GM21528 (cell line): Measurements from ENCODE around the gene HSD17B3.
"Not testable (repeated sequence)": the region's sequence is repeated elsewhere in the genome, so short reads cannot be mapped to it uniquely, and the experiment has no call there.

Source experiments
- ATAC-seq: cut with Tn5 transposase; IDR thresholded peaks from one replicate; pipeline ENCODE4 v1.9.1; 2021; ENCODE audit warnings: mild to moderate bottlenecking, moderate library complexity; ENCODE audit not compliant: unreplicated experiment, low FRiP score

The HSD17B3 gene

DNA sequence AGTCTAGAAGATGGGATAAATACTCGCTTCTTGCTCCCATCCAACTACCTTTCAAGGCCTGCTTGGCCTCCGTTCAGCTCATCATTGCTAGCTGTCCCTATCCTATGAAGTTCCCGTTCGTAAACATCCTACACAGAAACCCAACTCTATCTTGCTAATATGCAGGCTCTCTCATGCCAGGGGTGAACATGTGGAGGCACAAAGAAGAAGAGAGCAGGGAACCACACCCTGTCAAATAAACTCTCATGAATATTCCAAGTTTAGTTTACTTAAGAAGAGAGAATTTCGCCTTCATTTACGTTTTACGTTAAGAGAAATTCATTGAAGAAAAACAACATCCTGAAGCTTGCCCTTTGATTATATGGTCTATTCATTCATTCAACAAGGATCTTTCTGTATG, 7.9 kb upstream of the HSD17B3 start:
- ATAC-seq, result no peak

DNA sequence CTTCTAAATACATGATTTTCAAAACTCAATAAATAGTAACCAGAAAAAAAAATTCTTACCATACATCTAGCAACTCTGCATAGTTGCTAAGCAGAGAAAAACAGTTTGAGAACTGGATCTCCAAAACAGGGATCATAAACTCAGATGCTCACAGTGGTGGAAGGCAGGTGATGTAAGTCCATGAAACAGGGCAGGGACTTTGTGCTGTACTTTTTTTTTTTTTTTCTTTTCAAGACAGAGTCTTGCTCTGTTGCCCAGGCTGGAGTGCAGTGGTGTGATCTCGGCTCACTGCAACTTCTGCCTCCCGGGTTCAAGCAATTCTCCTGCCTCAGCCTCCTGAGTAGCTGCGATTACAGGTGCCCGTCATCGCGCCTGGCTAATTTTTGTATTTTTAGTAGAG, 5.0 kb upstream of the HSD17B3 start:
- not testable (repeated sequence) for ATAC-seq

DNA sequence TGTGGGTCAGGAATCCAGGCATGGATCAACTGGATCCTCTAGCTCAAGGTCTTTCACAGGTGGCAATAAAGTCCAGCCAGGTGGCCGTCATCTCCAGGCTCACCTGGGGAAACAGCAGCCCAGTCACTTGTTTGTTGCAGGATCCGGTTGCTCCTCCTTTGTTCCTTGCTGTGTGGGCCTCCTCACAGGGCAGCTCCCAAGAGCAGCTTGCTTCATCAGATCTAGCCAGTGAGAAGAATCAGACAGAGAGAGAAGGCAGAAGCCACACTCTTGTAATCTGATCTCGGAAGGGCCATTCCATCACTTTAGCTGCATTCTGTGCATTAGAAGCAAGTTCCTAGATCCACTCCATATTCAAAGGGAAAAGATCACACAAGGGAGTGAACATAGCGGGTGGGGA, 3.2 kb upstream of the HSD17B3 start:
- ATAC-seq, result no peak

DNA sequence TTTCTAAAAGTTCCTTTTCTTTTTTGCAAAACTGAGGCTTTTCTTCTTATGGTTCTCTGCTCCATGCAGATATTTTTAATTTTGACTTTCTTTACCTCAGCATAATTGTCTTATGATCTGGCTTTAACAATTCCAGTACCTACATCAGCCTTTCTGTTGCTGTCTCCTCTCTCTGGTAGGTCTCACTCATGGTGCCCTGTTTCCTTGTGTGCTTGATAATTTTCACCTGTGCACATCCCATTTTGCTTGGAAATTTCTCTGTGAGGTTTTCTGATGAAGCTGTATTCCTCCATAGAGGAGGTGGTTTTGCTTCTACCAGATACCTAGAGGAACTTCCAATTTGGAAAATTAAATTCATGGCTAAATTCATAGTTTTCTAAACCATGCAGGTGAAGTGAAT, 2.3 kb upstream of the HSD17B3 start:
- ATAC-seq, result no peak

DNA sequence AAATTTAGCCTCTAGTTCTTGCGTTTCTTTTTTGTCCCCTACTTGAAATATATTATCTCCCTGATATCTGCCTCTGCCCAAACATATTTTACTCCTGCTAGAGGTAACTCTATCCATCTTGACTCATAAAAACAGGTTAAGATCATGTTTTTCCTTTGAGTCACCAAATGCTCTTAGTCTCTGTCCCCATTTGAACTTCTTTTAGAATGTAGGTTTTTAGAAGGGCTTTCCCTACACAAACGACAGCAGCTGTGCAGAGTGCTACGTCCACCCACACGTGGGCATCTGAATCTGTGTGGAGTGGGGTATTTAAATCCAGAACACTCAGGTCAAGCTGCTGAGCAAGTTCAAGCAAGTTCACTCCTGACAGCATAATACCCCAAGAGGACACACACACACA, 2.2 kb downstream of the HSD17B3 start:
- ATAC-seq, result no peak

DNA sequence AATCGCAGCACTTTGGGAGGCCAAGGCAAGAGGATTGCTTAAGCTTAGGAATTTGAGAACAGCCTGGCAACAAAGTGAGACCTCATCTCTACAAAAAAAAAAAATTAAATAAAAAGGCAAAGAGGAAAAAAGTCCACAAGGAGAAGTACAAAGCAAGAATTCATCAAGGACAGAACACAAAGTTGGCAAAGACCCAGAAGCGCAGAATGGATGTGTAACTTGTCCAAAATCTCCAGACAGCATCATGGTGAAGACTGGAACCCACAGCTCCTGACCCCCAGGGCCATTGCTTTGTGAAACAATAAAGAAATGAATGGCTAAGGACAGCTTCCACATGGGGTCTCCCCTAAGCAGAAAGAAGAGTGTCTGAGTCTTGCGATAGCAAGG, 7.8 kb downstream of the HSD17B3 start:
- ATAC-seq, result no peak

DNA sequence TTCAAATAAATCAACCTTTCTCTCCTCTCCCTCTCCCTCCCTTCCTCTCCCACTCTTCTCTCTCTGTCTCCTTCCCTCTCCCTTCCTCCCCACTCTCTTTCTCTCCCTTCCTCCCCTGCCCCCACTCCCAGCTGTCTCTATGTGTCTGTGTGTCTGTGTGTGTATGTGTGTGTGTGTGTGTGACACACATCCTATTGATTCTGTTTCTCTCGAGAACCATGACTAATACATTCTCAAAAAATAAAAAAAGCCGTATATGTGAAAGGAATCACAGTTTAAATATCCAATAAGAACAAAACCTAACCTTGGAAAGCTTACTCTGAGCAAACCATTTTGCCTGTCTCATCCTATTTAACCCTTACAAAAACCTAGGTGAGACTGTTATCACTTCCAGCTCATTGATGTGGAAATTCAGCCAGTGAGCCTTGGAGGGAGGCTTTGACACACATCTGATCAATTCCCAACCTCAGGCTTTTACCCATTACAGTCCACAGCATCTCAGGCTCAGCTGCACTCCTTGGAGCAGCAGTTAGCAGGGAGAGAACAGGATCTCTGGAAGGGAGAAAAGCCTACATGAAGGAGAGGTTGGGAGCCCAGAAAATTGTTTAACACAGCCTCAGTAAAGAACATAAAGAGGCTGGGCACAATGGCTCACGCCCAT, 8.3 kb downstream of the HSD17B3 start:
- ATAC-seq, result no peak

DNA sequence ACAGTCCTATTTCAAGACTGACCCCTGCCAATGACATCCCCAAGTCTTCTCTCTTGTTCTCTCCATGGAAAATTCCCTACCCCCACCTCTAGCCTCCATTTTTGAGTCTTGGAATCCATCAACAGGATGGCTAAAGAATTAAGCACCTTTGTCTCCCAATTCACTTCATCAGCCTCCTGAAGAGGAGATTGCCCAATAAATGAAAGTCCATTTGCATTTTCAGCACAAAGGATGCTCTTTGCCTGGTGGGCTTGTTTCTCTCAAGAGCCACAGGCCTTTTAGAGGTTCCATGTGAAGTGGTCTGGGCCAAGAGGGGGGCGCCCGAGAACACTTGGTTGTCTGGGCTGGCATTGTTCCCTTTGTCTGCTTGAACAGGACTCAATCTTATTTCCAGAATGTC, 12.6 kb downstream of the HSD17B3 start:
- ATAC-seq, result no peak

DNA sequence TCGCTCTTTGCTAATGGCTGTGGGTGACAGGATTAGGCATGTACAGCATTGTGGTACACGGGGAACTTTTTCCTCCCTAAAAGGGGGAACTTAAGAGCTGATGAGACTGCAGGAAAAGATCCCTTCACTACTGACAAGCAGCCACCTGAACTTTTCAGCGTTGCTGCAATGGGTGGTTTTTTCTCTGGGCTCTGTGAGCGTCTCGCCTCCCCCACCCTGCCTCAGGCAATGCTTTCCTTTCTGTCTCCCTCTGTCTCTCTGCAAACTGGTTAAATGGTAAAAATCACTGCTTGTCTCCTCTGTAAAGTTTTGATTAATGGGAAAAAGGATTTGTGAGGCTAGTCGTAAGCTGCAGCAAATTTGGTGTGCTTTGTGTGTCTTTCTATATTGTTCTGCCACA, 20.3 kb downstream of the HSD17B3 start:
- no peak for ATAC-seq

DNA sequence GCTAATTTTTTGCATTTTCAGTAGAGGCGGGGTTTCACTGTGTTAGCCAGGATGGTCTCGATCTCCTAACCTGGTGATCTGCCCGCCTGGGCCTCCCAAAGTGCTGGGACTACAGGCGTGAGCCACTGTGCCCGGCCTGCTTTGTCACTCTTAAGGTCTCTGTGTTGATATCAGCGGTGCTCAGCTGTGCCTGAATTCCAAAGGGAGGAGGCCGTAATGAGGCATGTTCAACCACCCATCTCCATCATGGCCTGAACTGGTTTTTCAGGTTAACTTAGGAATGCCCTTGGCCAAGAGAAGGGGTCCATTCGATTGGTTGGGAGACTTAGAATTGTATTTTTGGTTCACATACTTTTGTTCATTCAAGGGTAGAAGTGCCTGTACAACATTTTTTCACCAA, 22.0 kb downstream of the HSD17B3 start:
- no peak for ATAC-seq

DNA sequence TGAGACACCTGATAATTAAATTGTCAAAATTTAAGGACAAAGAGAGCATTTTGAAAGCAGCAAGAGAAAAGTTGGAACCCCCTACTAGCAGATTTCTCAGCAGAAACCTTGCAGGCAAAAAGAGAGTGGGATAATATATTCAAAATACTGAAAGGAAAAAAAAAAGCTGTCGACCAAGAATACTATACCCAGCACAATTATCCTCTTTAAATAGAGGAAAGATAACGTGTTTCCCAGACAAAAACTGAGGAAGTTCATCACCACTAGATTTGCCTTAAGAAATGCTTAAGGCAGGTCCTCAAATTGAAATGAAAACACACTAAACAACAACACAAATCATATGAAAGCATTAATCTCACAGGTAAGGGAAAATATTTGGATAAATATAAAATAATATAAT, 27.0 kb downstream of the HSD17B3 start:
- no peak for ATAC-seq

DNA sequence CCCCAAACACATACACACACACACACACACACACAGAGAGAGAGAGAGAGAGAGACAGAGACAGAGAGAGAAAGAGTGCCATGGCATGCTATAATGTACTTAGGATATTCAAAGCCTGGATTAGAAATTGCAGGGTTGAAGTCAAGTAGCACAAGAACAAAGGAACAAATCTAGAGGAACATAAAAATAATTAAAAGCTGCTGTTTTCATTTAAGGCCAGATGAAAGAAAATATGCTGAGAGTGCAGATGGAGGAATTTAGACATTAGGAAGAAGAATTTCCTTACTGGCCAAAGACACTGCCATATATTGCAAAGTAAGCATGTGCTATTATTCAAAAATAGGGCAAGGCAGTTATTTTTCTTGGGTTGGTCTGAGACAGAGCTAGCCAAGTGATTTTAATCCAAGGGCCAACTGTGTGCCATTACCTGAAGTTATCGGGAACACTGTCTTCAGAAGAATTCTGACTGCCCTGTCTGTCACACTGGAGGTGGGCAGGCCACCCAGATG, 31.7 kb downstream of the HSD17B3 start:
- ATAC-seq, result no peak

DNA sequence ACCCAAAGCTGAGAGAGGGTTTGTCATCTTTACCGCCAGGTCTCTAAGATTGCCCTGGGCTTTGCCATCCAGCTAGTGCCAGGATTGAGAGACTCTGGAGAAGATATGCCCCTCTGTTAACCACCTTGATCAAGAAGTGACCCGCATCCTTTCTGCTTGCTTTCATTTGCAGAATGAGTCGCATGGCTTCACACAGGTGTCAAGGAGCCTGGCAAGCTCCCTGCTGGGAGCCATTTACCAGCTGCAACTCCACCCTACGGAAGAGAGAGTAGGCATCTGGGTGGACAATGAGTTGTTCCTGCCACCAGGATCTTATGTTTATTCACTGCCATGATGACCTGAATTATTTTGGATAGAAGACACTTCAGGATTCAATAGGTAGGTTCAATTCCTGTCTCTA, 43.0 kb downstream of the HSD17B3 start:
- no peak for ATAC-seq

DNA sequence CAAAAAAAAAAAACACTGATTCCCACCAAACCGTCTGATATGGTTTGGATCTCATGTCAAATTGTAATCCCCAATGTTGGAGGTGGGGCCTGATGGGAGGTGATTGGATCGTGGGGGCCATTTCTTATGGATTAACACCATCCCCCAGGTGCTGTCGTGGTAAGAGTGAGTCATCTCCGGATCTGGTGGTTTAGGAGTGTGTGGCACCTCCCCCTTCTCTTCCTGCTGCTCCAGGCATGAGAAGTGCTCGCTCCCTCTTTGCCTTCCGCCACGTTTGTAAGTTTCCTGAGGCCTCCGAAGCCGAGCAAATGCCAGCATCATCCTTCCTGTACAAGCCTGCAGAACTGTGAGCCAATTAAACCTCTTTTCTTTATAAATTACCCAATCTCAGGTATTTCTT, 45.2 kb downstream of the HSD17B3 start:
- no peak for ATAC-seq

DNA sequence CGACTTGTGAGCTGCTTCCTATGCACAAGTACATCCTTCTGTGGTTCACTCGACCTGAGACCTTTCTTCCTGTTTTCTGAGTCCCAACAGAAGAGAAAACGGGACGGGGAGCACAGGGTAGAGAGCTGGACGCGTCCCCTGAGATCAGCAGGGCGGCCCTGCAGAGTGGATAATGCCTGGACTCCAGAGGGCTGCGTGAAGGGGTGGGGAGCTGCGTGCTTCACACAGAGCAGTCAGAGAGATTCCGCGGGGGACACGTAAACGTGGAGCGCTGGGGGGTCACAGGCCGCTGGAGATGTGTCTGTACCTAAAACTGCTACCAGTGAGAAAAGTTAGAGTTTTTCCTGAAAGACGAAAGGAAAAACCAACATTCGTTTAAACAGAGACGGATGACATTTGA, 46.3 kb downstream of the HSD17B3 start:
- ATAC-seq, result no peak

DNA sequence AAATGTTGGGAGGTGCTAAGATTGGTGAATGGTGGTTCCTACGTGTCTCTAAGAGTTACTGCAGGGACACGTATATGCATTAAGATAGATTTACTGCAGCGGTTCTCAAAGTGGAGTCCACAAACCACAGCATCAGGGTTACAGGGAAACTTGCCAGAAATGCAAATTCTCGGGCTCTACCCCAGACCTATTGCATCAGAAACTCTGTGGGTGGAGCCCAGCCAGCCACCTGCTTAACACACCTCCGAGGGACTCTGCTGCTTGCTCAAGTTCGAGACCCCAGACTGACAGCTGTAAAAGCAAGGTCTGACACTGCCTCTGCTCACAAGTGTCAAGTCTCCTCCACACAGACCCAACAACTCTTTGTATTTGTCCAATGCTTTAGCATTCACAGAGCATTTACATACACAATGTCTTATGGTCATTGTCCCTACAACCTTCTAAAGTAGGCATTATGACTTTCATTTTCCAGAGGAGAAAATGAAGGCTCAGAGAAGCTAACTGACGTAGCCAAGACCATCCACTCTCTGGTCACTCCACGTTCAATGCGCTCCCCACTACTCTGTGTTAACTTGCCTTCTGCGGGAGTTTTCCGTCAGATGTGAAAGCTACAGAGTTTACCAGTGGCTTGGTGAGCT, 48.8 kb downstream of the HSD17B3 start:
- ATAC-seq, result no peak

DNA sequence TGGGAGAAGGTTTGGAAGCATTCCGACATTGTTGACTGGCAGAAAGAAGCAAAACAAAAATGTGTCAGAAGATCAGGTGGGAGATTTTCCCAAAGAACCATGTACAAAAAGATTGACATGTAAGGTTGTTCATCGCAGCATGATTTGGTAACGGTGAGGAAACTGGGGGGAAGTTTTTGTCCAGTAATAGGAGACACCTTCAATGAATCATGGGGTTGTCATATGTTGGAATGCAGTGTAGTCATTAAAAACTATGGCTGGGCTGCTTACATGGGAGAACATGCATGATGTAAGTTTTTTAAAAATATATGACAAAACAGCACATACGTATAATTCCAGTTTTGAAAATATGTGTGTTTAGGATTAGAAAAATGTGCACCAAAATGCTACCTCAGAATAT, 50.5 kb downstream of the HSD17B3 start:
- ATAC-seq, result no peak

DNA sequence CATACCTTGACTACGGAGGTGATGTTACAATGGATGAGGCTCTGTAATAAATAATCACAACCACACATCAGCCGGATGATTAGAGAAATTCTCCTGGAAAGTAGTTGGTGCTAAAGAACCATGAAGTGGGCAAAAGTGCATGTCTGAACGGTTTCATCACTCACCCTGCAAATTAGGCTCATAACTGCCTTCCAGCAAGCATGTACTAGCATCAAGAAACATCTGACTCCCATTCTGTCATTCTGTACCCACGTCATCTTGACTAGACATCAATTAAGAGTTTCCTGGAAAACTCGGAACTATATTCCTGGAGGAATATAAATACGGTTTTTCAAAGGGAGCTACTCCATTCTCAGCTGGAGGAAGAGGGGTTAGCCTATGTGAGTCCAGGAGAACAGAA, 52.2 kb downstream of the HSD17B3 start:
- no peak for ATAC-seq

DNA sequence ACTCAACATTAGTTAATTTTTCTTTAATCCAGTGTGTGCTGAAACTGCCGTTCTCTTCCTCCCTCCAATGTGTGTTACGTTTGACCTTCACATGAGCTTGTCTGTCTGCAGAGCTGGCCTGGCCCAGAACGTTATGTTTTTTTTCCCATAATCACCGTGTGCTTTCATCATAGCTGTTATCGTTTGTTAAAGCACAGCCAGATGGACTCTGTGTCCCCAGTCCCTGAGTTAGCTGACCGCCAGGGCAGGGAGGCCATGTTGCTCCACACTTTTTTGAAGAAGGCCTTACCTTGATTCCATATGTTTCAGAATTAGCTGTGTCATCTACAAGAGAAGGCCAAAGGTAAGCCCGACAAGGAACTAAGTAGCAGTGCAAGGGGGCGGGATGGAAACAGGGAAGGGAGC, 55.7 kb downstream of the HSD17B3 start:
- no peak for ATAC-seq

DNA sequence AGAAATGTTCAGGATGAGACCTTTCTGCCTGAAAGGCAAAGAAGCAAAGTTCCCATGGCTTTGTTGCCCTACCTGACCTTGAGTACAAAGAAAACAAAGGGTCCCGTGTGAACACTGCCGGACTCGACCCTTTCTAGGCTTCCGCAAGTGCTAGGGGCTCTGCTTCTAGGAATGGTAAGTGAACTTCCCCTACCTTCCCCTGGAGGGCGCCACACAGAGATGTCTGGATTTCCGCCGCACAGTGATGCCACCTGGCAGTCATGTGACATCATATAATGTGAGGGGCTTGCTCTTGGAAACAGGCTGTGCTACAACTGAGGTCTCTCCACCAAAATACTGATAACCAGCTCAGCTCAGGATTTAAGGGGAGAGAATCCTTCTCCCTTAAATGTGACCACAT, 56.6 kb downstream of the HSD17B3 start:
- no peak for ATAC-seq

DNA sequence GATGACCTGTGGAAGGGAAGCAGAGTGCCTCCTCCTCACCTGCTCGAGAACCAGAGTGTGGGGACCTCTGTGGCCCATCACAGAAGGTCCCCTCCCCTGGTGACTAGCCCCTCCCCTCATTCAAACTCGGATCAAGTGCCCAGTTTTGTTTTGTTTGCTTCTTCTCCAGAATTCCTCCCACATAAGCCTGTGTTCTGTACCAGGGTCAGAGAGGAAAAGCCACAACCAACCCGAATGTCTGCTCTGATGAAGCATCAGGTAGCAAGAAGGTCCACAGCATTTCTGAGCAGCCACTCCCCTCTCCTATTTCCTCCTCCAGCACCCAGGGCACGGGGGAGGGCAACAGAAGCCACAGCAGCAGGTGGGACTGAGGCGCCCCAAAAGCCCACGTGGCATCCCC, 58.2 kb downstream of the HSD17B3 start:
- no peak for ATAC-seq

DNA sequence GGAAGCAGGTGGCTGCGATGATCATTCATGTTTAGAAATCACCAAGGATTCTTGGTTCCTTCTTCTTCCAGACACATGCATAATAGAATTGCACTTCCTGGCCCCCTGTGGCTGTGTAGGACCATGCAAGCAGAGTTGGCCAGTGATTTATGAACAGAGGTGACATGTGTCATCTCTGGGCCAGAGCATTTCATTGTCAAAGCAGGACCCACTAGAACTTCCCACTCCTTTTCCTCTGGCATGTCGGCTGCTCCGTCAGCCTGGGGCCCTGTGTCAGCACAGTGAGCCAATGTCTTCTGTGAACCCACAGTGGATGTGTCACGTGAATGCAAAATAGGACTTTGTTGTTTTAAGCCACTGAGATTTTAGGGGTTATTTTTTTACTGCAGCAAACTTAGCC, 59.2 kb downstream of the HSD17B3 start:
- no peak for ATAC-seq
